ENCODE results near the gene TXLNB. TPM values are rescaled to one million over a fixed set of nuclear protein-coding genes. Genes with fewer than 3 reads are reported as not detected.
A peak's percentile ranks its signal among the peaks of the same experiment; 100 is the strongest.

TXLNB gene
- total RNA-seq, 1 donor from 2014 or later, result 0.49 TPM

DNA sequence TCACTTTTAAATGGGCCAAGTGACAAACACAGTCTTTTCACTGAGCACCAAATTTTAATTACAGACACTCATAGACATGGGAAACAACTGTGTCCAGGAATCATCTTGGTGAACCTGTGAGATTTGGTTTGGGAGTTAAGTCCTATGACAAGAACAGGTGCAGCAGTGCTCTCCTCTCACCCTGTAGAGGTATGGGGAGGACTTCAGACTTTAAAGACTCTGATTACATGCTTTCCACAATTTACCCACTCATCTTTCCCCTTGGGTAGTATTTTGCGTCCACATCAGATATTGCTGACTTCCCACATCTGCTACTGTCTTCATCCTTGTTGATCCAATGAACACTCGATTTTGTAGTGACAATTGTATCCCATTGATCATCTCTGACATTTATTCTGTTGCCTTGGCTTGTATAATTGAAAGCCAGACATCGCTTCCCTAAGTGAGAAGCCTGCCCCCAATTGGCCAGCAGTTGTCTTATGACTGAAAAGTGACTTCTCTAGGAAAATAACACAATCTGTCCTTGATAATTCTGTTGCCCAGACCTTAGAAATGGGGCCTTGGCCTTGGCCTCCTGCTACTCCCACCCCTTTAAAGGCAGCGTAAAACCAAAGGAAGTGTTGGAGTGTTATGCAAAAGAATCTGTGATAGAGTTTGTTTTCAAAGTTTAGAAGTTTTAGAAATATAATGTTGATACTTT lies 40.0 kb downstream of the TXLNB start:
- Histone ChIP-seq H3K4me1 (peaks cover 15% of the 10 kb centered on the region), H3K27ac (no peak overlapping the region), H3K27me3 (no peaks in the 10 kb centered on the region), H3K36me3 (no peaks in the 10 kb centered on the region), H3K9me3 (no peaks in the 10 kb centered on the region), H3K4me3 (no peak overlapping the region)
- no peak for DNase-seq (ENCODE audit: extremely low spot score in 2 of 2)
- intact Hi-C loops (cut with DNase I), result no loop called here
- TF ChIP-seq, protein P1, sequence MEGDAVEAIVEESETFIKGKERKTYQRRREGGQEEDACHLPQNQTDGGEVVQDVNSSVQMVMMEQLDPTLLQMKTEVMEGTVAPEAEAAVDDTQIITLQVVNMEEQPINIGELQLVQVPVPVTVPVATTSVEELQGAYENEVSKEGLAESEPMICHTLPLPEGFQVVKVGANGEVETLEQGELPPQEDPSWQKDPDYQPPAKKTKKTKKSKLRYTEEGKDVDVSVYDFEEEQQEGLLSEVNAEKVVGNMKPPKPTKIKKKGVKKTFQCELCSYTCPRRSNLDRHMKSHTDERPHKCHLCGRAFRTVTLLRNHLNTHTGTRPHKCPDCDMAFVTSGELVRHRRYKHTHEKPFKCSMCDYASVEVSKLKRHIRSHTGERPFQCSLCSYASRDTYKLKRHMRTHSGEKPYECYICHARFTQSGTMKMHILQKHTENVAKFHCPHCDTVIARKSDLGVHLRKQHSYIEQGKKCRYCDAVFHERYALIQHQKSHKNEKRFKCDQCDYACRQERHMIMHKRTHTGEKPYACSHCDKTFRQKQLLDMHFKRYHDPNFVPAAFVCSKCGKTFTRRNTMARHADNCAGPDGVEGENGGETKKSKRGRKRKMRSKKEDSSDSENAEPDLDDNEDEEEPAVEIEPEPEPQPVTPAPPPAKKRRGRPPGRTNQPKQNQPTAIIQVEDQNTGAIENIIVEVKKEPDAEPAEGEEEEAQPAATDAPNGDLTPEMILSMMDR (IDR thresholded peaks at IDR 0.05), result no peak
- TF ChIP-seq POLR2AphosphoS5 (IDR thresholded peaks at IDR 0.05; ENCODE audit: insufficient read depth in 1 of 2, low read depth in 1 of 2), result no peak
- no peak for TF ChIP-seq POLR2A (IDR thresholded peaks at IDR 0.05)

DNA sequence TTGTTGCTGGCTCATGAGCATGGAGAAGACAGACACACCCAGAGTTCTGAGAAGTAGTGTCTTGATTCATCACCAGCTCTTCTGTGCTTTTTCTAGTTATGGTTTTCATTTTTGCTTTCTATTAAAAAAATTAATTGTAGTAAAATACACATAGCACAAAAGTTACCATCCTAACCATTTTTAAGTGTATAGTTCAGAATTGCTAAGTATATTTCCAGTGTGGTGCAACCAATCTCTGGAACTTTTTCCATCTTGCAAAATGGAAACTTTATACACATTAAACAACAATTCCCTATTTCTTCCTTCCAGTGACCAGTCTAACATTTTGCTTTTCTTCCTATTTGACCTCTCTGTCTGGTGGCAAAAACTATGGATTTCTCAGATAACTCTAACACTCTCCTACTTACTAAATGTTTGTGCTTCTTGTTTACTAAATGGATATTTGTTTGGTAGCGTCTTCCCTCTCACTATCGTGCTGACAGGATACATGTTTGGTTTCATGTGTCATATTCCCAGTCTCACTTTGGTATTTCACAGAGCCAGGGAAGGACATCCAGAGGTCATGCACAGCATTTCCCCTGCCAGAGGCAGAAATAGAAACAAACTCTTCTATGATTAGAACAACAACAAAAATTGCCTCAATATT lies 40.6 kb downstream of the TXLNB start:
- TF ChIP-seq, protein P1 (IDR thresholded peaks at IDR 0.05), result no peak
- no peak for TF ChIP-seq POLR2AphosphoS5 (IDR thresholded peaks at IDR 0.05; ENCODE audit: insufficient read depth in 1 of 2, low read depth in 1 of 2)
- no peak for TF ChIP-seq POLR2A (IDR thresholded peaks at IDR 0.05)
- Histone ChIP-seq H3K27ac (no peak overlapping the region), H3K27me3 (no peaks in the 10 kb centered on the region), H3K36me3 (no peaks in the 10 kb centered on the region), H3K4me3 (no peak overlapping the region), H3K9me3 (no peaks in the 10 kb centered on the region), H3K4me1 (peaks cover 15% of the 10 kb centered on the region)
- DNase-seq (ENCODE audit: extremely low spot score in 2 of 2), result no peak
- intact Hi-C loops (cut with DNase I), result no loop called here

DNA sequence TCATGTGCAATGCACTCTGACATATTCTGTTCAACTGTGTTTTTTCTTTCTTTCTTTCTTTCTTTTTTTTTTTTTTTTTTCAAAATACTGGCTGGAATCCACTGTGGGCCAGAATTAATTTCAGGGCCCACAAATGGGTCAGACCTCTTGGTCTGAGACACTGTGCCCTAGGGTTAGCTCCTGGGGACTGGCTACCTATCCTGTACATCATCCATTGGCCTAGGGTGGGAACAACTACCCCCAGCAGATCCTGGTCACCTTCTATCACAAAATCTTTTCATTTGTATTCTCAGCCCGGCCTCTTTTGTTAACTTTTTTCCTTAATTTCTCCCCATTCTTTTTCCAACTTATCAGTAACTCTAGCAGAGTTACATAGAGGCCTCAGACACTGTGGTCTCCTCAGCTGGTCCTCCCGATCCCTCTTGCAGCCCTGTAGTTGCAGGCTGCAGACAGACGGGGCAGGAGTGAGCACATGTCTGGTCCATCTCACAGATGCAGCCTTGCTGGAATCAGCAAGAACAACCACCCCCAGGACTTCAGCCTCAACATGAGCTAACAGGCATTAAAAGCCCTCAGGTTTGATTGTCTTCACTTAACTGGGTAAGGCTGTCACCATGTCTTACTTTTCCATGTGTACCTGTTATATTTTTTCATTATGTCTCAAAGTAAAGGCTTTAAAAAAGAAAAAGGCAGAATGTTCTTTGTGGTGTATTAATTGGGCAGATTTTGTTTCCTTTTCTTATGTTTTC lies 41.3 kb downstream of the TXLNB start:
- intact Hi-C loops (cut with DNase I), result no loop called here
- peaks cover 15% of the 10 kb centered on the region for H3K4me1 ChIP-seq
- no peak for TF ChIP-seq POLR2AphosphoS5 (IDR thresholded peaks at IDR 0.05; ENCODE audit: insufficient read depth in 1 of 2, low read depth in 1 of 2)
- TF ChIP-seq, protein P1 (IDR thresholded peaks at IDR 0.05), result peak in 2 of 3 experiments; percentile 5 to 38
- H3K27me3 ChIP-seq, result no peaks in the 10 kb centered on the region
- H3K36me3 ChIP-seq, result no peaks in the 10 kb centered on the region
- H3K4me3 ChIP-seq, result no peak overlapping the region
- DNase-seq (ENCODE audit: extremely low spot score in 2 of 2), result no peak
- H3K9me3 ChIP-seq, result no peaks in the 10 kb centered on the region
- no peak overlapping the region for H3K27ac ChIP-seq

DNA sequence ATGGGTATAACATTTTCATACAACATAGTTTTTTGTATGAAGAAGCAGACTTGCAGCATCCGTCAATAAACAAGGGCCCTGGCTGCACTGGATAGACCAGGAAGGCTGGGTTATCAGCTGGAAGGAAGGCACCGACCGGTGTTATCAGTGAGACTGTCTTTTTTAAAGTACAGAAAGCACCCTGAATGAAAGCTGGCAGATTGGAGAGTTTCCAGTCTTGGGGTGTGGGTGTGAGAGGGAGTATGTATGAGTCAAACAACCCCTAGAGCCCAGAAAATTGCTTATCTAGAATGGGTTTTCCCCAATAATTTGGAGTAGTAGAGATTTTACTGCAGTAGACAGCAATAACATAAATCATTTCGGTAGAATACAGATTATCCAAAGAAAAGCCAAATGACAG lies 42.4 kb downstream of the TXLNB start:
- Histone ChIP-seq H3K9me3 (no peaks in the 10 kb centered on the region), H3K27me3 (no peaks in the 10 kb centered on the region), H3K27ac (no peak overlapping the region), H3K4me1 (peaks cover 15% of the 10 kb centered on the region), H3K36me3 (no peaks in the 10 kb centered on the region), H3K4me3 (no peak overlapping the region)
- intact Hi-C loops (cut with DNase I), result no loop called here
- no peak for DNase-seq (ENCODE audit: extremely low spot score in 2 of 2)
- TF ChIP-seq, protein P1 (IDR thresholded peaks at IDR 0.05), result no peak
- TF ChIP-seq POLR2A (IDR thresholded peaks at IDR 0.05) (no peak), POLR2AphosphoS5 (IDR thresholded peaks at IDR 0.05; ENCODE audit: insufficient read depth in 1 of 2, low read depth in 1 of 2) (no peak)
